GM19035 (cell line): ENCODE data around the gene RPL26.

Experiments
- ATAC-seq: cut with Tn5 transposase; IDR thresholded peaks from one replicate; pipeline ENCODE4 v1.9.1; 2021; ENCODE audit not compliant: unreplicated experiment

Gene RPL26

DNA sequence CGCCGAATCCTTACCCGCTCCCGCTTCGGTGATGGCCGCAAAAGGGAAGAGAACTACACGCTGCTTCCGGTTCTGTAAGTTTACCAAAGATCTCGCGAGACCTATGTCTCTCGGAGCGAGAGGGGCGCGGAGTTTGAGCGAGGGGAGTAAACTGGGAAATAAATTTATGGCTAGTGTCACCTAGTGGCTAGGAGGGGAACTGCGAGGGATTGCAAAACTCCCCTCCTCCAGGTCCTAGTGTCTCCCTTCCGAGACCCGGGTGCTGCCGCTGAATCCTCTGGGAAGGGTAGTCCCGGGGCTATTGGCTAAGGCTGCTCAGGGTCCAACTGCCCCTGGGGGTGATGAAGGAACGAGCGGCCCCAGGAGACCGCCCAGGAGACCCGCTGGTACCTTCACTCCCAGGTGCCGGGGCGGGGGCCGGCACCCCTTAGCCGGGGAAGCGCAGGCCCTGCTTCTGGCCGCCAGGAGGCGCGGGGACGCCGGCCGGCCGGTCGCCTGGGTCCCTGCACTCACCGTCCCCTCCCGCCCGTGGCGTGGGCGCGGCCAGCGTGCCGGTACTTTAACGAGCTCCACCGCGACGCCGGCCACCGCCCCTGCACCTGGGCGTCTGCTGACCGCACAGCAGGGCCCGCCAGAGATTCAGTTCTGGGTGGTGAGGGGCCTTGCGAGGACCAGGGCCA, at the start of gene RPL26:
Gene RPL26, minus strand, starts transcription at position 51 of the 680 bp plus-strand sequence. CDS start 883 bp downstream, outside the sequence.
- ATAC-seq = peak; percentile 90

DNA sequence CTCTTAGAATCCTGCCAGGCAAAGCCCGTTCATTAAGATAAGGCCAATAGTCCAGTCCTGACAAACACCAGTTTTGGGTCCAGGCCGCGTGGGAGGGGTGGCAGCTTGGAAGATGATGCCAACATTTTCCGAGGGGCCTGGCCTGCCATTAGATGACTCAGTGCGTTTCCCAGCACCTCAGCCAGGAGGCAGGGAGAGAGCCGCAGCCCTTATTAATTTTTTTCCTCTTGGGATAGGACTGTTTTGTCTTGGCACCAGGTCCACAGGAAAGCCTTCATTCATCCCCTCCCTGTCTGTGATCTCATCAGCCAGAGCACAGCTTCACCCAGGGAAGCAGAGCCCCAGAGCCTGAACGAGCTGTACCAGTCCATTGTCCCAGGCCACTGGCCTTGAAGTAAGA, 48.0 kb upstream of the RPL26 start:
- ATAC-seq = no peak

DNA sequence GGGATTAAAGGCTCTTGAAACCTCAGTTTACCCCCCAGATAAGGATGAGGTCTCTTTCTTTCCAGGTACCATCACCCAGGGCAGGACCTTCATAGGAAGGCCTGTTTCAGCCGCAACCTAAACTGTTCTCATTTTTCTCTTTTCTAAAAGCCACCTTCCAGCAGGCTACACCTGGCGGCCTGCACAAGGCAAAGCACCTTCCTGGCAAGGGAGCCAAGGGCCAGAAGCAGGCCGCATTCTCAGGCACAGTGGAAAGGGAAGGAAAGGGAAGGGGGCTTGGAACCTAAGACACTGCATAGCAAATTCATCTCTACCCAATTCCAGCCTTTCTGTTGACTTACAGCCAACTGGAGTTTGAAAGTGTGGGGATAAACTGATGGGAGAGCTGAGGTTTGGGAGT, 43.8 kb upstream of the RPL26 start:
- no peak for ATAC-seq

DNA sequence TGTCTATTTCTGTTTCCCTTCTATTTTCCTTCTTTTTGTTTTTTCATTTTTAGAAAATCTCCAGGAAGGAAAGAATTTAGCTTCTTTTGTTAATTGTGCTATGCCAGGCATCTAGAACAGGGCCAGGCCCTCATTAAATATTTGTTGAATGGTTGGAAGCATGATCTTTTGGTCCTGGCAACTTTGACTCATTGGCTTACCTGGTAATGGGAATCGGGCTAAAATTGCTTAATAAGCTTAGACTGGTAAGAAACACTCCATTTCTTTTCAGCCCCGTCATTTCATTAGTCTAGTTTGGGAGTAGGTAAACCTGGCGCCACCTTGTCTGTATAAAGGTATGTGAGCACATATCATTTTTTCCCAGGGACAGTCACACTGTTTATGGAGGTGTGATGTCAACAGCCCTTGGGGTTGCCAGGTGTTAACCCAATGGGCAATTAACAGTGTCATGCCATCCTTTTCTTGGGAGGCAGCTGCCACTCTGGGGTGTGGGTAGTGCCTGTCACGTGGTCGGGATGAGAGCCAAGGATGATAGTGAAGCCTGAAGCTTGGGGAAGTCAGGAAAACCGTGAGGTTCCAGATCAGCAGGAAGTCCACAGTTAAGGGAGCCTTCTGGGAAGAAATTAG, 43.2 kb upstream of the RPL26 start:
- ATAC-seq = no peak

DNA sequence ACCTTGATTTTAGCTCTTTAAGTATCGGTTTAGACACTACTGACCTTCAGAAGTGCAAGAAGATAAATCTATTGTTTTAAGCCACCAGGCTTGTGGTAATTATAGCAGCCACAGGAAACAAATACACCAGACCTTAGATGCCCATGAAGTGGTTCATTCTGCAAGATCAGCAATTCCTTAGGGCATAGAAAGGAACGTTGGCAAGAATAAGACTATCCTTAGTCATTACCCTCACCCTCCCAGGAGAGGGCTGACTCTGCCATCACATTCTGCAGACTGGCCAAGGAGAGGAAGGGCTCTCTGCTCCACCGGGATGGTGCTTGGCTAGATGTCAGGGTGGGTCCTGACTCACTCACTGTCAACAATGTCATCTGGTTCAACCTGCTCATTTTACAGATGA, 38.6 kb upstream of the RPL26 start:
- ATAC-seq = no peak

DNA sequence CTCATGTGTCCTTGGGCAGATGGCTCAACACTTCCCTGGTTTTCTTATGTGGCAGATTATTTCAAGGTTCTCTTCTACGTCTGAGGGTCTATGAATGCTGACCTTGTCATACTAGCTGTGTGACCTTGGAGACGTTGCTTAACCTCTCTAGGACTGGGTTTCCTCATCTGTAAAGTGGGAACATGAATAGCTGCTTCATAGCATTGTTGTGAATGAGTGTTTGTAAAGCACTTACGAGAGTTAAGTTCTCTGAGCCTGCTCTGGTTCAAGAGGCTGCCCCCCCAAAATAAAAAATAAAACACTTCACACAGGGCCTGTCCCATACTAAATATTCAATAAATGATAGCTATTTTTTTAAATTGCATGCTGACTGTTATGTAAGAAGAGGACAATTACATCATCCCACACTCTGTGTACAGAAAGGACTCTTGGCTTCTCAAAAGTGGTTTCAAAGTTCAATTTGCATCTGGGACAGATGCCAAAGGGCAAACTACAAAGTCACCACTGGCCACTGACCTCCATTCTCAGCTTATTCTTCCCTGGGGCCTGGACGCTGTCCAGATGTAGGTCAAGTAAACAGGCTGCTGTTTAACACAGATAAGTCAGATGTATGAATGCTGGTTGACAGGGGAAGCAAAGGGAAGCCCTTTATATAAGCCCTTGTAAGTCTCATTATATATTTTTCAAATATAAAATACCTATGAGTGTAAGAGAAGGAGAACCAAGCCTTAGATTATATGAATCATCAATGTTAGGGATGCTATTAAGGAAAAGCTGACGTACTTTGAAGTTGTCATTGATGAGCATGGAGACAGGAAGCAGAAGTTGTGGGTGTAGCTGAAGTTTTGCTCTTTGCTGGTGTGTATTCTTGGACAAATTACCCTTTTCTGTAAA, 37.3 kb upstream of the RPL26 start:
- ATAC-seq = no peak

DNA sequence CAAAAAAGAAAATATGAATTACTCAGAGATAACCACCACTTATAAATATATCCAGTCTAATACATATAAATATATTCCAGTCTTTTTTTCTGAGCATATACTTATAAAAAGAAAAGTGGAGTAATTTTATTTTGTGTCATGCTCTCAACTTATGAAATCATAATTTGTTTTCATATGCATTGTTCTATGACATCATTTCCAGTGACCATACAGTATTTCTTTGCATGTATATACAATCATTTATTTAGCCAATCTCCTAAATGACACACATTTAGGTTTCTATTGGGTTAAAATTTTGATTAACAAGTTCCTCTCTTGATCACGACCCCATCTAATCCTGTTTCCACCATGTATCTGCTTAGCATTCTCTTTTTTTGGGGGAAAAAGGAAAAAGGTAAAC, 36.3 kb upstream of the RPL26 start:
- ATAC-seq = no peak

DNA sequence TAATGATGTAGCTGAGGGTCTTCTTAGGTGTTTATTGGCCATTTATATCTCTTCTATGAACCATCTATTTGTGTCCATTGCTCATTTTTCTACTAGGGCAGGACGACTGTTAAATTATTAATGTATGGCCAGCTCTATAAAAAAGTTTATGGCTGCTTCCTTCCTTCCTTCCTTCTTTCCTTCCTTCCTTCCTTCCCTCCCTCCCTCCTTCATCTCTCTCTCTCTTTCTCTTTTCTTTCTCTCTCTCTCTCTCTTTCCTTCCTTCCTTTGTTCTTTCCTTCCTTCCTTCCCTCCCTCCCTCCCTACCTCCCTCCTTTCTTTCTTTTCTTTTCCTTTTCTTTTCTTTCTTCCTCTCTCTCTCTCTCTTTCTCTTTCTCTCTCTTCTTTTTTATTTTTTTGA, 35.5 kb upstream of the RPL26 start:
- no peak for ATAC-seq

DNA sequence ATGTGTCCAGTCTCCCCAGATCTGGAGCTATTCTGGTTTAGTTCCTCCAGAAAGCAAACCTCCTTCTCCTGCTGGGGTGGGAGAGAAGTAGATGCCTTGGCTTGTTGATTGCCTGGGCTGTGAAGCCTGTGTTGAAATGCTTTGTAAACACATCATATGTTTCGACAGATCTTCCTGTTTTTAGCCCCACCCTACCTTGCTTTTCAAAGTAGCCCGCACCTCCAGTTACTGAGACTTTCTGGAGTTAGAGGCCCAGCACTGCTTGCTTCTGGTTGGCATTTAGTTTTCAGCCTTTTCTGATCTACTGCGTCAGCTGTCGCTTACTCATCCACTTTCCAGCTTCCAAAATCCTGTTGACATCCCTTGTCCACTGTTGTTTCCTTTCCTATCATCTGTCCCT, 34.8 kb upstream of the RPL26 start:
- no peak for ATAC-seq

DNA sequence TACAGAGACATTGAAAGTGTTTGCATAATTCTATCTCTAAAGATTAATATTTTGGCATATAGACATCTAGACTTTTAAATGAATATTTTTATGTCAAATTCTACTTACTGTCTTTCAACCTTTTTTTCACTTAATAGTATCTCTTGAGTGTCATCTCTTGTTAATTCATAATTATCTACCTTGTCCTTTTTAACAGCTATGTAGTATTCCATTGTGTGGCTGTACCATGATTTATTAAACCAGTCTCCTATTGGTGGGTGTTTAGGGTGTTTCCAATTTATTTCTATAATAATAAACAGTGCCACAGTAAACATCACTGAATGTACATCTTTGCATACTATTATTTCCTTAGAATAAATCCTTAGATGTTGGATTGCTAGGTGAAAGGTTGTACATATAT, 30.9 kb upstream of the RPL26 start:
- ATAC-seq = no peak

DNA sequence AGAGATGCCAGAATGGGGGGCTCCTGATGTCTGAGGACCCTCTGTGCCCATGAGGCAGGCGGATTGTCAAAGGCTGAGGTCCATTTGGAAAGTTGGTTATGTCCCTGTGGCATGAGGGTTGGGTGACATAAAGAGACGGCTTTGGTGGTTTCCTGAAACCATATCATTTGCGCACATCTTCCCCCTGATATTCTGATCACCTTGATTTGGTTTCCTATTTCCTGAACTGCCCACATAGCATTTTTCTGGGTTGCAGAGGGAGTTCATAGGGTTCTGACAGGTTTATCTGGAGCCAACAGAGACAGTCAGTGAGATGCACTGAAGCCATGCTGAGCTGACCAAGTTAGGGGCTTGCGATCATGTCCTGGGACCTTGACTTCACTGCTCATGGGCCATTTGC, 30.3 kb upstream of the RPL26 start:
- ATAC-seq = no peak

DNA sequence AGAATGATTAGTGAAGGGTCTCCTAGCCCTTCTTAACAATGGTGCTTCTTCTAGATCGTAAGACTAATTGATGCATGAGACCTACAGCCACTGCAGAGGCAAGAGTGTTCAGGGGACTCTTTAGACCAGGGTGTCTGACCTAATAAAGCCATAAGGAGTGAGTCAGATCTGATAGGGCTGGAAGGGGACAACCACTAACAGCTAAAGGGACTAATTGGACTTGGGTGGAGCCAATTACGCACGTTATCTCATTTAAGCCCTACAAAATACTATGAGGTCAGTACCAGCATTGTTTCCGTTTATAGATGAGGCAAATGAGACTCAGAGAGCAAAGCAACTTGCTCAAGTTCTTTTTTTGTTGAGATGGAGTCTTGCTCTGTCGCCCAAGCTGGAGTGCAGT, 29.1 kb upstream of the RPL26 start:
- no peak for ATAC-seq

DNA sequence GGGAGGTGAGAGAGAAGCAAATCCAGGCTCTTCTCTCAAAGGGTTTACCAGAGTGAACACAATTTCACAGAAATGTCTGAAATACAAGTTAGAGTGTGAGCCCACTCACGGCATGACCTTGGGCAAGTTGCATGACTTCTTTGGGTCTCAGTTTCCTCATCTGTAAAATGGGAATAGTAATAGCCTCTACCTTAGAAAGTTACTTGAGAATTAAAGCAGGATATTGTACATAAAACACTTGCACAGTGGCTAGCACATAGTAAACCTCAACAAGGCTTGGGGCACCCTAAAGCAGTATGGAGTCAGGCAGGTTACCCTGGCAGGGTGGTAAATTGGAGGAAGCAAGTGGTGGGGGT, 27.9 kb upstream of the RPL26 start:
- ATAC-seq = no peak

DNA sequence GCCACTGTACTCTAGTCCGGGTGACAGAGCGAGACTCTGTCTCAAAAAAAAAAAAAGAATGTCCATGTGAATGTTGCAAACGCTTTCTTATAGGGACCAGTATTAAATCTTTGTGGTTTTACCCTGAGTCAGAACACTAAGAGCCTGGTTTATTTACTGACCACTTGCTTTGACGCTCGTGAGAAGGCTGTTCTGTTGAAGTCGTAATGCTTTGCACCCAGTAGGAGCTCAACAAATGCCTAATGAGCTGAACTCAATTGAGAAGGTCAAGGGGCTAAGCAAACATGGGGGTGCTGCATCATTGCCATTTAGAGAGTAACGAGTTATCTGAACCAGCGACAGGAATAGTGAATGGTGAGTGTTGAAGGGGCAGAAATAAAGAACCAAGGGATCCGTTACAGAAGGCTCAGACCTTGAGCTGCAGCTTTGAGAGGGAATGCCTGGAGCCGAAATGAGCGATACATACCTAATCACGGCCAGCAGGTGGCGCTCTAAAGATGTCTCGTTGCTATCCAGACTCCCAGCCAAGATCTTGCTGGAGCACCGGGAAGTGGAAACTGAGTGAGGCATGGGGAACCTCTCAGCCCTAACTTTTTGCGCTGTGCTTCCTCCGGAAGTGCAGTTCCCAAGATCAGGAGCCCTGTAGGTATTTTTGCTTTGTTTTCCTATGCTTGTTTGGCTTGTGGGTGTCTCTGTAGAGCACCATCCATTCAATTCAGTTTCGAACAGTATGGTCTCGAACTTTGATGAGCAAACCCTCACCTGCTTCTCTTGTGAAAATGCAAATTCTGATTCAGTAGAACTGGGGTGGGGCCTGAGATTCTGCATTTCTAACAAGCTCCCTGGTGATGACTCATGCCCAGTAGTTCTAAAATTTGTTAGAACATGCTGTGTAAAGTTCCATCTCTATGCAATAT, 27.2 kb upstream of the RPL26 start:
- no peak for ATAC-seq

DNA sequence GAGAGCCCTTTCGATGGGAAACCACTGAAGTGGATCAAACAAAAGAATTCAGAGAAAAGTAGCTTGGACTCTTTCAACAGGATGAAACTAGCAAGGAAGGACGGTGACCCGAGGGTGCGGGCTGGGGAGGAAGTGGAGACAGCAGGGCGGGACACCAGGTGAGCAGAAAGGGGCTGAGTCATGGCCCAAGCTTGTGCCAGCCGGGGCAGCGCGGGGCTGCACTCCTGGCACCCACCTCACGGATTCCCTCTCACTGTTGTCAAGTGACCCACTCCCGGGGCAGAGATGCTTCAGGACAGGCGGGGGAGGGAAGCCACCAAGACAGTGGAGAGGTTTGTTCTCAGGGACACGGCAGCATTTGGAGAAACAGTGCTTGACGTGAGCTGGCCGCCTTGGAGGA, 25.4 kb upstream of the RPL26 start:
- ATAC-seq = no peak

DNA sequence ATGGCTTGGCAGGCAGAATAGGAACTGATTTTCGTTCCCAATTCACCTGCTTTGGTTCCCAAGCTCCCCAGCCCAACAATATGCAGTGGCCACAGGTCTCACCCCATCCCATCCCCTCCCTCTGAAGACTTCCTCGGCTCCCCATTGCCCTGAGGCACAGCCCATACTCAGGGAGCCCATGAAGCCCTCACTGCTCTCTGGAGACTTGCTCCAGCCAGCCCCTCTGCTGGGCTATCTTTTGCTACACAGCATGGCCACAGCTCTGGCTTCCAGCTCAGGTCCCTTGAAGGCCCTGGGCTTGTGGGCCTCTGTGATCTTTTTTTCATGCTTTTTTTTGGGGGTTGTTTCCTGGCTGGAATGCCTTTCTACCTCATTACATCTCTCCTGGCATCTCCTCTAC, 23.2 kb upstream of the RPL26 start:
- no peak for ATAC-seq

DNA sequence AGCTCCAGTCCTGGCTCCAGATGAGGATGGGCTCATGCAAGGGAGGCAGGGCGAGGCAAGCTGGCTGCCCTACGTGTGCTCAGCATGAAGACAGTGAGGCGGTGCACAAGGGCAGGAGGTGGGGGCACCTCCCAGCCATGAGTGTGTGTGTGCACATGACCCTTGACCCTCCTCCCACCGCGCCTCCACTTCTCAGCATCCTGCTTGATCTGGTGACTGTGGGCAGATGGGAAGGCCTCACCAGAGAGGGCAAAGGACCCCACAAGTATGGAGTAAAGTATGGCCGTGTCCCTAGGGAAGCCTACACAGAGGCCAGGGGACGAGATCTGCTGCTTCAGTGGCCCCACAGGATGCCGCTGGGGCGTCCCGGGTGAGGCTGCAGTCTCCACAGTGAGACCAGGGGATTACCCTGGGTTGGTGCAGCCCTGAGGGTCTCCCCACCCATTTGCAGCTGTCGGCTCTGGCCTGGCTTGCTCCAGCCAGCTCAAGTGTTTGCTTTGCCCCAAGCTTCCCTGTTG, 22.6 kb upstream of the RPL26 start:
- ATAC-seq = no peak

DNA sequence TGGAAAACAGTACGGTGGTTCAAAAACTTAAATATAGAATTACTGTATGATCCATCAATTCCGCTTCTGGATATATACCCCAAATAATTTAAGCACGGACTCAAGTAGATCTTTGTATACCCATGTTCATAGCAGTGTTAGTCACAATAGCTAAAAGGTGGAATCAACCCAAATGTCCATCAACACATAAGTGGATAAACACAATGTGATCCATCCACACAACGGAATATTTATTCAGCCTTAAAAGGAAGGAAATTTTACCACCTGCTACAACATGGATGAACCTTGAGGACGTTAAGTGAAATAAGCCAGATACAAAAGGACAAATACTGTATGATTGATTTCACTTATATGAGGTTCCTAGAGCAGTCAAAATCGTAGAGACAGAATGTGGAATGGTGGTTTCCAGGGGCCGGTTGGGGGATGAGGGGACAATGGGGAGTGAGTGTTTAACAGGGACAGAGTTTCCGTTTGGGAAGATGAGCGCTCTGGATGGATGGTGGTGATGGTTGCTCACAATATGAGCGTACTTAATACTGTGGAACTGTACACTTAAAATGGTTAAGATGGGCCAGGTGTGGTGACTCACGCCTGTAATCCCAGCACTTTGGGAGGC, 20.0 kb upstream of the RPL26 start:
- ATAC-seq = no peak

DNA sequence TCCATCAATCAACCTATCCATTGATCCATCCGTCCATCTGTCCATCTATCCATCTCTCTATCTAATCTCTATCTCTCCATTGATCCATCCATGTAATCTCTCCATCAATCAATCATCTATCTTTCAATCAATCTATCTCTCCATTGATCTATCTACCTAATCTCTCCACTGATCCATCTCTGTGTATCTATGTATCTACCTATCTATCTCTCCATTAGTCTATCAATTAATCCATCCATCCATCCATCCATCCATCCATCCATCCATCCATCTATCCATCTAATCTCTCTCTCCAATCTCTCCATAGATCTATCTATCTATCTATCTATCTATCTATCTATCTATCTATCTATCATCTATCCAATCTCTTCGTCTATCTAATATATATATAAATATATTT, 18.1 kb upstream of the RPL26 start:
- no peak for ATAC-seq

DNA sequence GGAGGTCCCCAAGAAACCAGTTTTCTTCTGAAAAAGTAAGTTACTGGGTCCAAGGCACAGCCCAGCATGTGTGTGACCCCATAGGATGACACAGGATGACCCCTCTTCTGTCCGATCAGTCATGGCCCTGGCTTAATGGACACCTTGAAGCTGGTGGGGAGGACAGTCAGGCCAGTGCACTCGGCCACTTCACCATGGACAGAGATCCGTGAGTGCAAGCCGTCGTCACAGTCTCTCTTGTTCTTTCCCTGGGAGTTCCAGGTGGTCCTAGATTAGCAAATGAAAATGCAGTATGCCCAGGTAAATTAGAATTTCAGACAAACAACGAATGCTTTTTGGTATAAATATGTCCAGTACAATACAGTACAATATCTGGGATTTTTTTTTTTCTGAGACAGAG, 16.0 kb upstream of the RPL26 start:
- ATAC-seq = no peak
